Activated CD4-positive, alpha-beta T cell treated with anti-CD3 and anti-CD28 coated beads for 24 hours (primary cell): ENCODE measurements around the gene WDR27.
"Not testable (repeated sequence)": the region's sequence is repeated elsewhere in the genome, so short reads cannot be mapped to it uniquely, and the experiment has no call there.

Experiments
- DNase-seq, 2 donors: peaks; one replicate each; pipeline ENCODE4 v3.0.0-alpha.2; 2020; ENCODE audit warnings: low read depth in 2 of 2

WDR27 gene

GRCh38 chr6:169601129-169601528 is 100.7 kb downstream of the WDR27 start:
- not testable (repeated sequence) for DNase-seq

- no peak for DNase-seq
Measured at GRCh38 chr6:169592558-169592957, 109.3 kb downstream of the WDR27 start.

GRCh38 chr6:169591616-169592015 is 110.2 kb downstream of the WDR27 start:
- DNase-seq = no peak

GRCh38 chr6:169590376-169590939 is 111.4 kb downstream of the WDR27 start:
- DNase-seq = no peak

GRCh38 chr6:169589699-169590257 is 112.1 kb downstream of the WDR27 start:
- no peak for DNase-seq

GRCh38 chr6:169589293-169589692 is 112.5 kb downstream of the WDR27 start:
- DNase-seq = no peak

- no peak for DNase-seq
Measured at GRCh38 chr6:169587975-169588374, 113.9 kb downstream of the WDR27 start.

- DNase-seq = no peak
Measured at GRCh38 chr6:169583886-169584541, 117.8 kb downstream of the WDR27 start.

- no peak for DNase-seq
Measured at GRCh38 chr6:169579407-169580111, 122.3 kb downstream of the WDR27 start.

- DNase-seq = no peak
Measured at GRCh38 chr6:169577974-169578373, 123.9 kb downstream of the WDR27 start.

GRCh38 chr6:169577236-169577635 is 124.6 kb downstream of the WDR27 start:
- no peak for DNase-seq

GRCh38 chr6:169575821-169576220 is 126.0 kb downstream of the WDR27 start:
- no peak for DNase-seq

- DNase-seq = no peak
Measured at GRCh38 chr6:169575365-169575764, 126.5 kb downstream of the WDR27 start.

- no peak for DNase-seq
Measured at GRCh38 chr6:169574420-169574819, 127.4 kb downstream of the WDR27 start.

GRCh38 chr6:169573883-169574282 is 127.9 kb downstream of the WDR27 start:
- no peak for DNase-seq

GRCh38 chr6:169571123-169571962 is 130.5 kb downstream of the WDR27 start:
- no peak for DNase-seq

GRCh38 chr6:169568314-169569087 is 133.3 kb downstream of the WDR27 start:
- DNase-seq = no peak

- no peak for DNase-seq
Measured at GRCh38 chr6:169567819-169568218, 134.0 kb downstream of the WDR27 start.

- DNase-seq = no peak
Measured at GRCh38 chr6:169566961-169567750, 134.7 kb downstream of the WDR27 start.

- DNase-seq = no peak
Measured at GRCh38 chr6:169566319-169566718, 135.5 kb downstream of the WDR27 start.
